A172 (cell line): ENCODE results near the gene ARGLU1. TPM values are rescaled to one million over a fixed set of nuclear protein-coding genes. Genes with fewer than 3 reads are reported as not detected.
A peak's percentile ranks its signal among the peaks of the same experiment; 100 is the strongest.
"Not testable (repeated sequence)": the region's sequence is repeated elsewhere in the genome, so short reads cannot be mapped to it uniquely, and the experiment has no call there.

Experiments used
- DNase-seq: peaks from one replicate; pipeline ENCODE4 v3.0.0-alpha.2; 2015; ENCODE audit warnings: low spot score
- total RNA-seq: library from RNA; depleted of rRNA; stranded (reverse); fragments of >200 nt; shearing (Covaris generic); gene quantifications from 2 replicates; pipeline ENCODE4 v1.2.3, GENCODE V29; 2014; rRNA removed

ARGLU1 gene, protein sequence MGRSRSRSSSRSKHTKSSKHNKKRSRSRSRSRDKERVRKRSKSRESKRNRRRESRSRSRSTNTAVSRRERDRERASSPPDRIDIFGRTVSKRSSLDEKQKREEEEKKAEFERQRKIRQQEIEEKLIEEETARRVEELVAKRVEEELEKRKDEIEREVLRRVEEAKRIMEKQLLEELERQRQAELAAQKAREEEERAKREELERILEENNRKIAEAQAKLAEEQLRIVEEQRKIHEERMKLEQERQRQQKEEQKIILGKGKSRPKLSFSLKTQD
- total RNA-seq = 35.9 and 41.8 TPM in 2 replicates

DNA sequence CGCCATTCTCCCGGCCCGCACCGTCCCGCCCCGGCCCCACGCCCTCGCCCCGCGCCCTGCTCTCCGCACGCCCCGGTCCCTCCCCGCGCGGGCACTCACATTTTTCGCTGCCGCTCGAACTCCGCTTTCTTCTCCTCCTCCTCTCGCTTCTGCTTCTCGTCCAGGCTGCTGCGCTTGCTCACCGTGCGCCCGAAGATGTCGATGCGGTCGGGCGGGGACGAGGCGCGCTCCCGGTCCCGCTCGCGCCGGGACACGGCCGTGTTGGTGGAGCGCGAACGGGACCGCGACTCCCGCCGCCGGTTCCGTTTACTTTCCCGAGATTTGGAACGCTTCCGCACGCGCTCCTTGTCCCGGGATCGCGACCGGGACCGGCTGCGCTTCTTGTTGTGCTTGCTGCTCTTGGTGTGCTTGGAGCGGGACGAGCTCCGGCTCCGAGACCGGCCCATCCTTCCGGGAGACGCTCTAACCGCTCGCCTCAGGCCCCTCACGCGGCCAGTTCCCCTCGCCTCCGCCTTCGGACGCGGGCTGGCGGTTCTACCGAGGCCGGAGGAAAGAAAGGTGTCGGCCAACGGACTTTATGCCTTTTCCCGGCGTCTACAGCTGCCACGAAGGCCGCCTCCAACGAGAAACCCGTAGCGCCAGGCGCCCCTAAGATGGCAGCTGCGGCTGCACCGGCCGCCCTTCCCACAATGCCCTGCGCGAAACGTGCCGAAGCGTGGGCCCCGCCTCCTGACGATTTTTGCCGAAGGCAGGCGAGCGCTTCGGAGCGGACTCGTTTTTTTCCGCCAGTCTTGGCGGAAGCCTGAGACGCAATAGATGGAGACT lies at the start of gene ARGLU1:
ARGLU1 (minus strand) TSS at position 664 of the 825 bp plus-strand sequence; CDS start at position 446, 218 bp downstream.
- DNase-seq = peak; percentile 78

DNA sequence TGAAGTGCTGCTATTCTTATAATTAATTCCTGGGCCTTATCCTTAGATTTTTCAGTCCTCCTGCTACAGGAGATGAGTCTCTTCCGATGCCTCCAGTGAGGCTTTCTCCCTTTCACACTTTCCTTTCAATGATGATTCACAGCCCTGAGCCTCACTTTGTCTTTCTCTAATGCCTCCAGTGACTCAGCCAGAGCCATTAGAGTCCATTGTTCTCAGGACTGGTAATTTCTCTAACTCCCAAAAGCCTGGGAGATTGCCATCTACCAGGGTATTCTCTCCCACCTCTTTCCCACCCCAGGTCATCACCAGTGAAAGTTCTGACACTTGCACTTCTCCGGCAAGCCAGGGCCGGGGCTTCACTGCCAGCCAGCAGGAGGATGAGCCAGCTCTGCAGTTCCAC lies 49.6 kb upstream of the ARGLU1 start:
- DNase-seq = peak; percentile 72

DNA sequence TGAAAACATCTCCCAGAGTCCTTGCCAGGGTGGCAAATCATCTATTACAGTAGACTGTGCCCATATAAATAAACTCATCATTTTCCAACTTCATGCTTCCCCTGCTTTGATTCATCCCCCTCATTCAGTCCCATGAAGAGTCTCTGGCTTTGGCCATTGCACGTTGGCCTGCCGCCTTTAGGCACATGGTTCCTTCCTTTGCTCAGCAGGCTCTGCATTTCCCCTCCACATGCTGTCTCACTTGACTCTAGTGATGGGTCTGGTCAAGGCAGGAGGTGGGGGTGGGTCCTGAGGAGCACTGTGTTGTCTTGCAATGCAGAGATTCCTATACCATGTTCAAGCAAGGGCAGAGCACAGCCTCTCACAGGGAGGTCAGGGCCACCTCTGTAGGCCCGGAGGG lies 48.8 kb upstream of the ARGLU1 start:
- no peak for DNase-seq

DNA sequence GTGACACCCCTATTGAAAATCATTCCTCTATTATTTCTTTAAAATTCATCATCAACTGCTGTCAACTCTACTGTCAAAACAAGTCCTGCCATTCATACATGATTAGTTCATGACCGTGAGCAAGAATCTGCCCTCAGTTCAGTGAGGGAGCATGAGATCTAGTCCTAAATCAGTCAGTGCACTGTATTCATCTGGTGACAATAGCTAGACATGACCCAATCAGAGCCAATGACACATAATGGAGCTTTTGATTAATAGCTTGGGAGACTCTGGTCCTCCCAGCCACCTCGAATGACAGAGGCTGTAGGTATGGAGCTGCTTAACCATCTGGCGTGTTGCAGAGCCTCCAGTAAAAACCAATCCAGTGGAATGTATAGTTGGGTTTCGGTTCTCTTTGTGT lies 46.9 kb upstream of the ARGLU1 start:
- DNase-seq = no peak

DNA sequence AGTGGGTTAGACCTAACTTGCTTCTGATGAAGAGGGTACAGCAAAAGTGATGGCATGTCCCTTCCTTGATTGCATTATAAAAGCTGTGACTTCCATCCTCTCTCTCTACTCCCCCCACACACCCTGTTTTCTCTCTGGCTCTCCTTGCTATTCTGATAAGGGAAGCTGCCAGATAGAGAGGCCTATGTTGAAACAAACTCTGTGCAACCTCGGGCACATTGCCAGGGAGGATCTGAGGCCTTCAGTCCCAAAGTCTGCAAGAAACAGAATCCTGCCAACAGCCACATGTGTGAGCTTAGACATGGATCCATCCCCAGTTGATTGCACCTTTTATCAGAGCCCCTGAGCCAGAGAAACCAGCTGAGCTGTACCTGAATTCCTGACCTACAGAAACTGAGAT lies 44.8 kb upstream of the ARGLU1 start:
- no peak for DNase-seq

DNA sequence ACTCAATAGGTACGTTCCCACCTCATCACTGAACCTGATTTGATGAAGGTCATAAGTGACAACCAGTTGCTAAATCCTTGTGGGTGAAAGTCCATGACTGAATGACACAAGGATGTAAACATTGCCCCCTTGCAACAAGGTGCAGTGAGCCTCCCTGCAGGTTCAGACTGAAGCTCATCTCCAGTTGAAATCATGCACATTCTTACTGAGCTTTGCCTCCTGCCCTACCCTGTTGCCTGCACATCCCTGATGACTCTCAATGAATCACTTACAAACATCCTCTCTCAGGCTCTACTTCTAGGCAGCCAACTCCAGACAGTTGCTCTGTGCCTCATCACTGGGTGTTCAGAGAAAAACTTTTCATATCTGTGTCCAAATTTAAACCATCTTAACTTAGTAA lies 42.5 kb upstream of the ARGLU1 start:
- peak; percentile 21 for DNase-seq

DNA sequence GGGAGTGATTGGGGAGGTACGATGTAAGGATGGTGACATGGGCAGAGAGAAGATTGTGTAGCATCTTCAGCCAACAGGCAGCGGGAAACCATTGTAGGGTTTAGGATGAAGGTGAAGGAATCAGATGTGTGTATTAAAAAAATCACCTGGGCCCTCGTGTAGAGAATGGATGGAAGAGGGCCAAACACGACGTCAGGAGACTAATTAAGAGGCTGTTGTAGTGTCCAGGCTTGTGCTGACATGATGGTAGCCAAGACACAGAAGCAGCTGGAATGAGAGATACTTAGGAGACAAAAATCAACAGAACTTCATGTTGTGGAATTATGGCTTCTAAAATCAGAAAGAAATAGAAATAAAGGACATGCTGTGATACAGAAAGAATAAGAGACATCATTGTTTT lies 41.2 kb upstream of the ARGLU1 start:
- no peak for DNase-seq

DNA sequence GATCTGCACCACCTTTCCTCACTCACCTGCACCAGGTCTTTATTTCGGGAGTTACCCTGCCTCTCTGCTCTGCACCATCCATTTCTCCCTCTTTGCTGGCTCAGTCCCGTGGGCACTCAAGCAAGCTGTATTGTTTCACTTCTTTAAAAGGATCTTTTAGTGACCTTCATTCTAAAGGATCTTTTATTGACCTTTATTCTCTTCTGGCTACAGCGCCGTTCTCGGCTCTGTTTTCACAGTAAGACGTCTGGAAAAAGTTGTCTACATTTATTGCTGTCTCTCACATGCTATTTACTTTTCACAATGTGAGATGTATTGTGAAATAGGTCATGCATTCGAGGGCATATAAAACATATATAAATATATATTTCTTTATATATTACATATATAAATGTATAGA lies 35.6 kb upstream of the ARGLU1 start:
- DNase-seq = no peak

DNA sequence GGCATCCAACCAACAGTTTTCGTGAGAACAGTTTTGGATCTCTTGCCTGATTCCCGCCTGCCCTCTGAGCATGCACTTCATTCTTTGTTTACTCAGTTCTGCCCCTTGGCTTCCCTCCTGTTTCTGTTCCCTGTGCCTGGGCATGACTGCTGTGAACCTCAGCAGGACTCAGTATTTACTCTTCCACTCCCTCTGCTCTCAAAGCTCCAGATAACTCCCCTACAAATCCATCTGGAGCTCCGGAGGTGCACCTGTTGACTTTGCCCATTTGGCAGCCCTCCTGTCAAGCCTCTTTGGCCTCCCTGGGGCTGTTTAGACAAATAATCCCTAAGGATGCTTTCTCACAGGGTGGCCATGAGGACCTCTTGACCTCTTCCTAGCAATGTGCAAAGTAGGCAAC lies 34.2 kb upstream of the ARGLU1 start:
- no peak for DNase-seq

DNA sequence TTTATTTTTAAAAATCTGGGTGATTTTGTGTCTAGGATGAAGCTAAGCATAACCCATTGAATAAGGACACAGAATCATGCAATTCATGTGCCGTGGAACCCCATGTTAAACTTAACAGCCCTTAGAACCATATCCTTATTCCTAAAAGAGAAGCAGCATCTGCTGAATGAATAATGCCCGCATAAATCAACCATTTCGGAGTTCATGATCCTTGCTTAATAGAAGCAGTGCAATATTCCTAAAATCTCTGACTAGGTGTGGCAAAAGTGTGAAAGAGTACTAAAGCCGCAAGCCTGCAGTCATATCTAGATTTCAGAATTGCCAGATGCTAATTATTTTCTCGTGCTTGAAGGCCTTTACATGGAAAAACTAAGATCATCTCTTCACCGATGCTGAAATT lies 33.6 kb upstream of the ARGLU1 start:
- DNase-seq = no peak

DNA sequence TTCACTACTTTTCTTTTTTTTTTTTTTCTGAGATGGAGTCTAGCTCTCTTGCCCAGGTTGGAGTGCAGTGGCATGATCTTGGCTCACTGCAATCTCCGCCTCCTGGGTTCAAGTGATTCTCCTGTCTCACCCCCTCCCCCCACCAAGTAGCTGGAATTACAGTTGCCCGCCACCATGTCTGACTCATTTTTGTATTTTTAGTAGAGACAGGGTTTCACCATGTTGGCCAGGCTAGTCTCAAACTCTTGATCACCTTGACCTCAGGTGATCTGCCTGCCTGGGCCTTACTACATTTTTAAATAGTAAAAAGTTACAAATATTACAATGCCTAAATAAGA lies 32.8 kb upstream of the ARGLU1 start:
- not testable (repeated sequence) for DNase-seq

DNA sequence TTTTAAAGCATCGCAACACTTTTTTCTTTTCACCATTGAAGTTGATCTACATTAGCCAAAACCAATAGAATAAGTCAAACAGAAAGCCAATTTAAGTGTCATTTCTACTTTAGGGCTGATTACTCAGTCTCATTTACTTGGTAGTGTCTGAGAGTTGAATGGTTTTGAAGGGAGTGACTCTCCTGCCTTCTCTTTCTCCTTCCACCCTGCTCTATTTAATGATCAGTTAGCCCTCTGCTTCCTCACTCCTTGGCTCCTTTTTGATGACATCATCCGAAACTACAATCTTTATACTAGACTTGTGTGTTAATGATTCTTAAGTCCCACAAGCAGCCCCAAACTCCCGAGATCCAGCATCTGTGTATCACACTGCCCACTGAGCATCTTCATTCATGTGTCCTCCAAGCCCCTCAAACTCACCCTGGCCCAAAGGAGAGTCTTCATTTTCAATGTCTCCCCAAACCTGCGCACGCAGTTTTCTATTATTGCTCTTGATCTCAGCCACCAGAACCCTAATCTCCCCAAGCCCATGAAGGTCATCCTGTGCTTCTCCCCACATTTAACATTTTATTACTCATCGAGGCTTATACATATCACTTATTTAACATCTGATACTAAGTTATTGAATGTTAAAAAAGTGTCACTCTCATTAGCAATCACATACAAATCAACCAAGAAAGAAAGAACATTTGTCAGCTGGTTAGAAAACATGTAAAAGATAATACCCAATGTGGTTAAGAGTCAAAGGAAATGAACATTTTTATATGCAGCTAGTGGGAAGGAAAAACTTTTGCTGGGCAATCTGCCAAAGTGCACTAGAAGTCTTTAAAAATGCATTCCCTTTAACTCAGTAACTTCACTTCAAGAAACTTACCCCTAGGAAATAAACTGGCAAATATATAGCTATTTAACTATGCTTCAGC lies 32.2 kb upstream of the ARGLU1 start:
- peak; percentile 66 for DNase-seq

DNA sequence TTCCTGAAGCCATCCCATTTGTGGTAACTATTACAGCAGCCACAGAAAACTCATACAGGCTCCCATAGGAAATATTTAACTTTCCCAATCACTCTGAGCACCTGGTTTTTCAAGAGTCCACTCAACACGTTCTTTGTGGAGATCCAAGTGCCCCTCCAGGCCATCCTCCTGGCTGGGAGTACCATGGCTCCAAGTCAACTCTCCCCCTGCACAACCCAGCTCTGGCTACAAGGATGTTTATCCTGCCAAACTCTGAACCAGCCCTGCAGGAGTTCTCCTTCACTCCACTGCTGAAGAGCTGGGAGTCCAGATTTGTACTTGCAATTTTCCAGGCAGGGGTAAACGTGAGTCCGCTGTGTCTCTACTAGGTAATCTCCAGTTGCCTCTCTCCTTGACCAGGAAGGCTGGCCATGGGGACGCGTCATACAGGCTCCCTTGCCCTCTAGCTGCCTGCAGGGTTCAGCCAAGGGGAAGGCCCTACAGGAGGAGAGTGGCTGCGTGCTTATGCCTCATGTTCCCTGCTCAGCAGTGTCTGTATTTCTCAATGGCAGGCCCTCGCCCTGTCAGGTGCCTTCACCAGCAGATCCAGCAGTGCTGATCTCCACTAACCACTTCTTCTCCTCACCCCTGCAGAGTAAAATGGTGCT lies 29.9 kb upstream of the ARGLU1 start:
- no peak for DNase-seq

DNA sequence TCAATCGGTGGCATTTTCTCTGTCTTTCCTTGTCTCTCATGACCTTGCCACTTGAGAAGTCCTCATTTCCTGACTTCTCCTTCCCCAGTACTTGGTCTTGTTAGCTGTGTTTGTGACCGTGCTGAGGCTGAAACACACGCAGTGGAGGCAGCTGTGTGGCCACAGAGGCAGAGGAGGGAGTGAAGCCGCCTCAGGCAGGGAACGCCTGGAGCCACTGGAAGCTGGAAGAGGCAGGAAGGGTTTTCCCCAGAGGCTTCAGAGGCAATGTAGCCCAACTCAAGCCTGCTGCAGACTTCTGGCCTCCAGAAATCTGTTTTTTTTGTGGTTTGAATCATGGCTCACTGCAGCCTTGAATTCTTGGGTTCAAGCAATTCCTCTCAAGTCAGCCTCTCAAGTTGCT lies 29.2 kb upstream of the ARGLU1 start:
- DNase-seq = no peak

DNA sequence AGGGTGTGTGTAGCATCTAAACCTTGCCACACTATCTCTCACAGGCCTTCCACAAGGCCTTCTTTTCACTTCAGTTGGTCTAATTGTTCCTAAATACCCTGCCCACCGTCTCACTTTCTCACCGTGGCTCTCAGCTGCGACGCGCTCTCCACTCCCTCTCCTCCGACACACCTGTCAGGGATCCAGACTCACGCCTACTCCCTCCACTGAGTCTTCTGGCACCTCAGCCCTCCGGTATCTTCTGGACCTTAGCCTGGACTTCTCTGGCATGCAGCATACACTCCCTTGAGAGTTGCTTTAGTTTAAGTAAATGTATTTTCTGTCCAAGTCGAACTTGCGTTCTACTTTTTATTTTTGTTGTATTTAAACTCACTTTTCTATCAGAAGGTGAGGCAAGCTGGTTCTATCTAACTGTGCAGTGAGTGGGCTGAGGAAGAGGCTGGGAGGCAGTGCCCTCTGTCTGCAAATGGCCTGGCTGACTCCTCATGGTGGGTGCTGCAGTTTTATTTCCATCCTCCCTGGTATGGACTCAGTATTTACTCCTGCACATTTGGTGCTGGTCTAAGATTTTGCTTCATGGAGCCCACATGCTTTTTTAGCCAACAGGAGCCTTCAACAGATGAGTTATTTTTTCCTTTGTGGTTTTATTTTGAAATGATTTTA lies 28.5 kb upstream of the ARGLU1 start:
- DNase-seq = no peak

DNA sequence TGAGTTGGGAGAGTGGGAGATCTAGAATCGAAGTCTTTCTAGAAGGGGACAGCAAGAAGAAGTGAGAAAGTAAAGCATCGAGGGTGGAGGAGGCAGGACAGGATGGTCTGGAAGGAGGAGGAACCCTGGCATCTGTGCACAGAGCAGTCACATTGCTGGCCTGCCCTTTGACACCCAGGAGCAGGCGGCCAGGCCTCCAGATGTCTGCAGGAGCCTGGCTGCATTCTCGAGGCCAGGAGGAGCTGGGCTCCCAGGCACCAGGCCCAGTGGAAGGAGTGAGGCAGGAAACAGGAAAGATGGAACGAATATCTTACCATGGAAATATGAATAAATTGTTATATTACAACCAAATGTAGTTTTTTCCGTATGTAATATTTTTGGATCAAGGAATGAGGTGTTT lies 27.7 kb upstream of the ARGLU1 start:
- no peak for DNase-seq

DNA sequence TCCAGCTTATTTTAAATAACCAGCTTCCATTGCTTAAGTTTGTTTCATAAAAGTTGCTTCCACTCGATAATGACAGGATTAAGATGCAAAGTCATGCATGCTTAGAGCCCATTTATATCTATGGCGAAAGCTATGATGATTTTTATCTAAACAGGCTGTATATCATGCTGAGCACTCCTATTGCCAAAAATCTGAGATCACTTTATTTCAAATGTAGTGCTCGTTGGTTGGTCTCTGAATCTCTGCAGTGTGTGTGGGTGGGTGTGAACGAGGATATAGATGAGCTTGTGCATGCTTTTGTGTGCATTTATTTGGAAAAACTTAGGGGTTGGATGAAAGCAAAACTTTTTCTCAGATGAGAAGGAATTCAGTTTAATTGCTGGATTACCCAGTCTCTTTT lies 27.0 kb upstream of the ARGLU1 start:
- no peak for DNase-seq

DNA sequence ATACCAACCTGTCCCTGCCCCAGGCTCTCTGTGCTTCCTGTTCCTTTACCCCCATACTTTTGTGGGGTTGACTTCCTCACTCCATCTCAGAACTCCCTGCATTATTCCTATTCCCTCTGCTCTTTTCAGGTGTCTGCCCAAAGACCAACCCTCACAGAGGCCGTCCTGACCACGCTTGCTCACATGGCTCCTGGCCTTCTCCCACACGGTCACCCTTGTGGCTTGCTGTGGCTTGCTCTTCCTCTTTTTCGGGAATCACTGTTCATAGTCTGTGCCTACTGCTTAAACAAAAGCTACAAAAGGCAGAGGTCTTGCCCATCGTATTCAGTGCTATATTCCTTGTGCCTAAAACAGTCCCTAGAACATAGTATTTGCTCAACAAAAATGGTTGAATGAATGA lies 25.2 kb upstream of the ARGLU1 start:
- DNase-seq = no peak

DNA sequence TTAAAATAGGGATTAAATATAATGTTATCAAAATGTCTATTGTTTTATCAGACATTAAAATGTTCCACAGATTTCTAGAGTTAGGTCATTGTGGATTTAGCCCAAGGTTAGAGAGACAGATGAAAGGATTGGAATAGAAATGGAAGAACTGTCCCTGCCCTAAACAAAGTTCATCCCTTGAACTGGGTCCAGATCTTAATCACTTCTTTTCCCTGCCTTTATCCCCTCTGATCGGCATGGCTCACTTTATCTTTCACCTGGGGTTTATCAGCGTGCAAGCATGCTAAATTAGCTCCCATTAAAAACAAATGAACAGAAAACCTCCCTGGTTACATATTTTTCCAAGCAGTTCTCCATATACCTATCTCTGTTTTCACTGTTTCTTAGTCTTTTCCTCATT lies 23.4 kb upstream of the ARGLU1 start:
- no peak for DNase-seq

DNA sequence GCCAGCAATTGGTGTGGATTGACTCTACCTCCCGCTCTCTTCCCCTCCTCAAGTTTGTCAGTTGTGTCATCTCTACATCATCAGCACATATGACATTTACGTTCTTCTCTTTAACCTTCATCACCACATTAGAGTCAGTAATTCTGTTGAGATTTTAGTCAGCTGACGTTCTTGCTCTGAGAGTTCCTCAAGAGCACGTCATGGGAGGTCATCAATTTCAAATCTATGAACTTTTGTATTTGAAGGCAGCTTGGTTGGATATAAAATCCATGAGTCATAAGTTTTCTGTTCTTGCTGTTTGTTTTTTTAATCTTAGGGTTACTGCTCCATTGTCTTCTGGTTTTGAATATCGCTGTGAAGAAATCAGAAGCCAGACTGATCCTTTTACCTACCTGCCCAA lies 21.8 kb upstream of the ARGLU1 start:
- DNase-seq = no peak

DNA sequence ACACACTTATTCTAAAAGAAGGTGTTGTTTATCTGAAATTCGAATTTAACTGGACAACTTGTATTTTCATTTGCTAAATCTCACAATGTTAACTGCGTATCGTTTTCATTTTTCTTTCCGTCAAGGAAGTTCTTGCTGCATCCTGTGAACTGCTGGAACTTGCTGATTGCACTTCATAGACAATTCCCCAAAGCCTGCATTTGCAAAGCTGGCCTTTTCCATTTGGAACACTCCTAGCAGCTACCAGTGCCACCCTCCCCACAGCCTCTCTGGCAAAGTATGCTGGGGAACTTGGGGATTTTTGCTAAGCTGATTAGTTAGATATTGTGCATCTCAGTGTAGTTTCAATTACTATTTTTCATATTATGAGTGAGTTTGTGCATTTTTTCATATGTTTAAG lies 20.4 kb upstream of the ARGLU1 start:
- DNase-seq = no peak
